Measurements from ENCODE around the gene STK32C.

STK32C gene

GRCh38 chr10:132276179-132276675, 31.5 kb downstream of the STK32C start:
- Histone ChIP-seq H3K9ac (ENCODE audit: low read length) (no peak overlapping the region), H4K5ac (ENCODE audit: low read length) (no peak overlapping the region), H3K79me2 (ENCODE audit: control insufficient read depth, insufficient read depth, low read length) (no peaks in the 10 kb centered on the region), H3K4me2 (ENCODE audit: low read length) (no peak overlapping the region), H3K4ac (ENCODE audit: low read depth, low read length) (no peak overlapping the region), H3K23ac (ENCODE audit: low read length) (no peak overlapping the region), H2BK15ac (replicated peaks; ENCODE audit: low read depth) (no peak overlapping the region), H2BK5ac (ENCODE audit: low read length) (no peak overlapping the region), H2AK5ac (ENCODE audit: low read length) (no peak overlapping the region), H3K27ac (ENCODE audit: low read depth, low read length) (no peak overlapping the region), H3K36me3 (ENCODE audit: control insufficient read depth, insufficient read depth, low read length) (no peaks in the 10 kb centered on the region), H3K79me1 (ENCODE audit: low read length) (no peaks in the 10 kb centered on the region), H3K4me1 (ENCODE audit: control insufficient read depth, low read depth, low read length) (no peaks in the 10 kb centered on the region), H3K27me3 (ENCODE audit: insufficient read depth, low read length, poor library complexity) (no peaks in the 10 kb centered on the region), H4K8ac (ENCODE audit: low read depth, low read length) (no peak overlapping the region), H3K56ac (ENCODE audit: low read length) (no peak overlapping the region), H3K18ac (ENCODE audit: low read length) (no peak overlapping the region), H3K4me3 (ENCODE audit: low read length) (no peak overlapping the region), H2BK120ac (ENCODE audit: low read depth, low read length) (no peak overlapping the region)
- WGBS (ENCODE audit: extremely low coverage, insufficient coverage, low lambda C conversion rate) = no CpG with 5 or more reads among the region's 13 CpGs
- DNase-seq = no peak

- Histone ChIP-seq H3K18ac (ENCODE audit: low read length) (no peak overlapping the region), H3K27me3 (ENCODE audit: insufficient read depth, low read length, poor library complexity) (no peaks in the 10 kb centered on the region), H2BK5ac (ENCODE audit: low read length) (no peak overlapping the region), H3K79me1 (ENCODE audit: low read length) (no peaks in the 10 kb centered on the region), H4K5ac (ENCODE audit: low read length) (no peak overlapping the region), H3K9ac (ENCODE audit: low read length) (no peak overlapping the region), H3K4me1 (ENCODE audit: control insufficient read depth, low read depth, low read length) (no peaks in the 10 kb centered on the region), H2BK15ac (replicated peaks; ENCODE audit: low read depth) (no peak overlapping the region), H3K79me2 (ENCODE audit: control insufficient read depth, insufficient read depth, low read length) (no peaks in the 10 kb centered on the region), H3K36me3 (ENCODE audit: control insufficient read depth, insufficient read depth, low read length) (no peaks in the 10 kb centered on the region), H2AK5ac (ENCODE audit: low read length) (no peak overlapping the region), H3K27ac (ENCODE audit: low read depth, low read length) (no peak overlapping the region), H3K23ac (ENCODE audit: low read length) (no peak overlapping the region), H2BK120ac (ENCODE audit: low read depth, low read length) (no peak overlapping the region), H4K8ac (ENCODE audit: low read depth, low read length) (no peak overlapping the region), H3K4ac (ENCODE audit: low read depth, low read length) (no peak overlapping the region), H3K56ac (ENCODE audit: low read length) (no peak overlapping the region), H3K4me3 (ENCODE audit: low read length) (no peak overlapping the region), H3K4me2 (ENCODE audit: low read length) (no peak overlapping the region)
- WGBS (ENCODE audit: extremely low coverage, insufficient coverage, low lambda C conversion rate) = no CpG with 5 or more reads among the region's 26 CpGs
- no peak for DNase-seq
Measured at GRCh38 chr10:132275426-132276178, 32.1 kb downstream of the STK32C start.

- H4K5ac ChIP-seq (ENCODE audit: low read length) = no peak overlapping the region
- H3K4me3 ChIP-seq (ENCODE audit: low read length) = no peak overlapping the region
- no peaks in the 10 kb centered on the region for H3K27me3 ChIP-seq (ENCODE audit: insufficient read depth, low read length, poor library complexity)
- no peaks in the 10 kb centered on the region for H3K36me3 ChIP-seq (ENCODE audit: control insufficient read depth, insufficient read depth, low read length)
- H3K79me2 ChIP-seq (ENCODE audit: control insufficient read depth, insufficient read depth, low read length) = no peaks in the 10 kb centered on the region
- no peak overlapping the region for H3K9ac ChIP-seq (ENCODE audit: low read length)
- WGBS (ENCODE audit: extremely low coverage, insufficient coverage, low lambda C conversion rate) = no CpG with 5 or more reads among the region's 9 CpGs
- H3K18ac ChIP-seq (ENCODE audit: low read length) = no peak overlapping the region
- no peak overlapping the region for H3K56ac ChIP-seq (ENCODE audit: low read length)
- H2BK5ac ChIP-seq (ENCODE audit: low read length) = no peak overlapping the region
- no peak overlapping the region for H2BK15ac ChIP-seq (replicated peaks; ENCODE audit: low read depth)
- no peak for DNase-seq
- H3K23ac ChIP-seq (ENCODE audit: low read length) = no peak overlapping the region
- H3K27ac ChIP-seq (ENCODE audit: low read depth, low read length) = no peak overlapping the region
- no peak overlapping the region for H2AK5ac ChIP-seq (ENCODE audit: low read length)
- no peaks in the 10 kb centered on the region for H3K79me1 ChIP-seq (ENCODE audit: low read length)
- no peak overlapping the region for H2BK120ac ChIP-seq (ENCODE audit: low read depth, low read length)
- H3K4ac ChIP-seq (ENCODE audit: low read depth, low read length) = no peak overlapping the region
- no peak overlapping the region for H4K8ac ChIP-seq (ENCODE audit: low read depth, low read length)
- H3K4me2 ChIP-seq (ENCODE audit: low read length) = no peak overlapping the region
- no peaks in the 10 kb centered on the region for H3K4me1 ChIP-seq (ENCODE audit: control insufficient read depth, low read depth, low read length)
Measured at GRCh38 chr10:132274986-132275385, 32.8 kb downstream of the STK32C start.

GRCh38 chr10:132274581-132274980, 33.2 kb downstream of the STK32C start:
- H3K9ac ChIP-seq (ENCODE audit: low read length) = no peak overlapping the region
- H4K8ac ChIP-seq (ENCODE audit: low read depth, low read length) = no peak overlapping the region
- no peaks in the 10 kb centered on the region for H3K36me3 ChIP-seq (ENCODE audit: control insufficient read depth, insufficient read depth, low read length)
- no peak for DNase-seq
- no peak overlapping the region for H3K18ac ChIP-seq (ENCODE audit: low read length)
- no peaks in the 10 kb centered on the region for H3K4me1 ChIP-seq (ENCODE audit: control insufficient read depth, low read depth, low read length)
- H2BK15ac ChIP-seq (replicated peaks; ENCODE audit: low read depth) = no peak overlapping the region
- H3K56ac ChIP-seq (ENCODE audit: low read length) = no peak overlapping the region
- H2BK5ac ChIP-seq (ENCODE audit: low read length) = no peak overlapping the region
- no peak overlapping the region for H4K5ac ChIP-seq (ENCODE audit: low read length)
- H3K27me3 ChIP-seq (ENCODE audit: insufficient read depth, low read length, poor library complexity) = no peaks in the 10 kb centered on the region
- no peak overlapping the region for H3K4ac ChIP-seq (ENCODE audit: low read depth, low read length)
- no CpG with 5 or more reads among the region's 19 CpGs for WGBS (ENCODE audit: extremely low coverage, insufficient coverage, low lambda C conversion rate)
- no peak overlapping the region for H3K27ac ChIP-seq (ENCODE audit: low read depth, low read length)
- no peaks in the 10 kb centered on the region for H3K79me1 ChIP-seq (ENCODE audit: low read length)
- no peak overlapping the region for H2BK120ac ChIP-seq (ENCODE audit: low read depth, low read length)
- no peak overlapping the region for H3K23ac ChIP-seq (ENCODE audit: low read length)
- H3K79me2 ChIP-seq (ENCODE audit: control insufficient read depth, insufficient read depth, low read length) = no peaks in the 10 kb centered on the region
- H3K4me2 ChIP-seq (ENCODE audit: low read length) = no peak overlapping the region
- no peak overlapping the region for H3K4me3 ChIP-seq (ENCODE audit: low read length)
- H2AK5ac ChIP-seq (ENCODE audit: low read length) = no peak overlapping the region

GRCh38 chr10:132273966-132274365, 33.8 kb downstream of the STK32C start:
- no peaks in the 10 kb centered on the region for H3K27me3 ChIP-seq (ENCODE audit: insufficient read depth, low read length, poor library complexity)
- no peaks in the 10 kb centered on the region for H3K79me2 ChIP-seq (ENCODE audit: control insufficient read depth, insufficient read depth, low read length)
- H4K5ac ChIP-seq (ENCODE audit: low read length) = no peak overlapping the region
- no peak overlapping the region for H3K18ac ChIP-seq (ENCODE audit: low read length)
- no peaks in the 10 kb centered on the region for H3K4me1 ChIP-seq (ENCODE audit: control insufficient read depth, low read depth, low read length)
- no peak overlapping the region for H4K8ac ChIP-seq (ENCODE audit: low read depth, low read length)
- H2BK5ac ChIP-seq (ENCODE audit: low read length) = no peak overlapping the region
- DNase-seq = no peak
- H3K36me3 ChIP-seq (ENCODE audit: control insufficient read depth, insufficient read depth, low read length) = no peaks in the 10 kb centered on the region
- no CpG with 5 or more reads among the region's 11 CpGs for WGBS (ENCODE audit: extremely low coverage, insufficient coverage, low lambda C conversion rate)
- H2AK5ac ChIP-seq (ENCODE audit: low read length) = no peak overlapping the region
- no peak overlapping the region for H3K27ac ChIP-seq (ENCODE audit: low read depth, low read length)
- H2BK15ac ChIP-seq (replicated peaks; ENCODE audit: low read depth) = no peak overlapping the region
- H3K79me1 ChIP-seq (ENCODE audit: low read length) = no peaks in the 10 kb centered on the region
- no peak overlapping the region for H3K4ac ChIP-seq (ENCODE audit: low read depth, low read length)
- H3K56ac ChIP-seq (ENCODE audit: low read length) = no peak overlapping the region
- H3K23ac ChIP-seq (ENCODE audit: low read length) = no peak overlapping the region
- no peak overlapping the region for H3K9ac ChIP-seq (ENCODE audit: low read length)
- H3K4me3 ChIP-seq (ENCODE audit: low read length) = no peak overlapping the region
- no peak overlapping the region for H3K4me2 ChIP-seq (ENCODE audit: low read length)
- H2BK120ac ChIP-seq (ENCODE audit: low read depth, low read length) = no peak overlapping the region
